Neural progenitor cell (in vitro differentiated cells): ENCODE data around the gene LGALS14. TPM values are rescaled to one million over a fixed set of nuclear protein-coding genes. Genes with fewer than 3 reads are reported as not detected.

ENCODE experiments used
- DNase-seq: peaks from one replicate; pipeline ENCODE4 v3.0.0-alpha.2; 2016; ENCODE audit warnings: low spot score
- H2AFZ ChIP-seq: fragments of 200-600 bp; sonication (generic); replicated peaks from 2 replicates; pipeline ENCODE4 v1.6.1; 2016; ENCODE audit warnings: antibody characterized with exemption
- H3F3A ChIP-seq: fragments of 200-600 bp; sonication (generic); 2 replicates; pipeline ENCODE4 v1.6.1; 2016; ENCODE audit warnings: antibody characterized with exemption, low read depth
- H3K27ac ChIP-seq: fragments of 200-600 bp; sonication (generic); 2 replicates; pipeline ENCODE4 v1.5.1; 2016; ENCODE audit warnings: mild to moderate bottlenecking
- H3K27me3 ChIP-seq: fragments of 200-600 bp; sonication (generic); 2 replicates; pipeline ENCODE4 v1.6.1; 2016; ENCODE audit warnings: mild to moderate bottlenecking, moderate library complexity
- H3K36me3 ChIP-seq: fragments of 200-600 bp; sonication (generic); 2 replicates; pipeline ENCODE4 v1.5.1; 2016
- H3K4me1 ChIP-seq: fragments of 200-600 bp; sonication (generic); 2 replicates; pipeline ENCODE4 v1.6.1; 2016; ENCODE audit warnings: mixed run types
- H3K4me2 ChIP-seq: fragments of 200-600 bp; sonication (generic); 2 replicates; pipeline ENCODE4 v1.6.1; 2016
- H3K4me3 ChIP-seq: fragments of 200-600 bp; sonication (generic); 2 replicates; pipeline ENCODE4 v1.5.1; 2016
- H3K79me2 ChIP-seq: fragments of 200-600 bp; sonication (generic); 2 replicates; pipeline ENCODE4 v1.6.1; 2016; ENCODE audit warnings: low read depth
- H3K9ac ChIP-seq: fragments of 200-600 bp; sonication (generic); 2 replicates; pipeline ENCODE4 v1.6.1; 2016
- H3K9me3 ChIP-seq: fragments of 200-600 bp; sonication (generic); 2 replicates; pipeline ENCODE4 v1.5.1; 2016; ENCODE audit warnings: low read depth
- H4K20me1 ChIP-seq: fragments of 200-600 bp; sonication (generic); 2 replicates; pipeline ENCODE4 v1.6.1; 2016; ENCODE audit warnings: low read depth
- H3K27ac Mint-ChIP-seq: 3 replicates; pipeline ENCODE4 v1.8.0; 2021; ENCODE audit warnings: mixed read lengths
- H3K27me3 Mint-ChIP-seq: 2 replicates; pipeline ENCODE4 v1.8.0; 2022; ENCODE audit warnings: low read depth, mild to moderate bottlenecking, inconsistent platforms, moderate library complexity, mixed read lengths; ENCODE audit not compliant: insufficient read depth
- H3K36me3 Mint-ChIP-seq: 3 replicates; pipeline ENCODE4 v1.8.0; 2021; ENCODE audit warnings: mixed read lengths
- H3K4me1 Mint-ChIP-seq: 3 replicates; pipeline ENCODE4 v1.8.0; 2021; ENCODE audit warnings: mixed read lengths
- H3K4me3 Mint-ChIP-seq: 3 replicates; pipeline ENCODE4 v1.8.0; 2021; ENCODE audit warnings: mild to moderate bottlenecking, moderate library complexity, mixed read lengths
- H3K9me3 Mint-ChIP-seq: 3 replicates; pipeline ENCODE4 v1.8.0; 2020; ENCODE audit warnings: mixed read lengths
- CTCF ChIP-seq: fragments of 200-600 bp; sonication (generic); IDR thresholded peaks from 2 replicates; pipeline ENCODE4 v1.5.1; 2017; ENCODE audit warnings: antibody characterized with exemption, mild to moderate bottlenecking
- EZH2 ChIP-seq: fragments of 200-600 bp; sonication (generic); IDR thresholded peaks from 2 replicates; pipeline ENCODE4 v1.6.1; 2017; ENCODE audit warnings: antibody characterized with exemption, mild to moderate bottlenecking, moderate library complexity
- EZH2phosphoT487 ChIP-seq: fragments of 200-600 bp; sonication (generic); IDR thresholded peaks from 2 replicates; pipeline ENCODE4 v1.6.1; 2017; ENCODE audit warnings: antibody characterized with exemption
- total RNA-seq: library from RNA; depleted of rRNA; stranded (reverse); fragments of >200 nt; gene quantifications from 2 replicates; pipeline ENCODE4 v1.2.3, GENCODE V29; 2015; ENCODE audit warnings: low replicate concordance

Gene LGALS14
- total RNA-seq, 1 donor from 2014 or later = not detected

GRCh38 chr19:39749981-39750380, 45.7 kb downstream of the LGALS14 start:
- no peak overlapping the region for H3K4me3 Mint-ChIP-seq
- Histone ChIP-seq H3K27ac (no peak overlapping the region), H3K4me2 (no peak overlapping the region), H3K36me3 (no peaks in the 10 kb centered on the region), H3K9me3 (no peaks in the 10 kb centered on the region), H3K4me1 (no peaks in the 10 kb centered on the region), H2AFZ (no peak overlapping the region), H3K79me2 (no peaks in the 10 kb centered on the region), H4K20me1 (no peaks in the 10 kb centered on the region), H3K4me3 (no peak overlapping the region), H3K27me3 (no peaks in the 10 kb centered on the region), H3K9ac (no peak overlapping the region), H3F3A (no peaks in the 10 kb centered on the region)
- no peak for TF ChIP-seq EZH2phosphoT487
- no peak for TF ChIP-seq CTCF
- TF ChIP-seq EZH2 = no peak
- H3K27ac Mint-ChIP-seq = no peak overlapping the region
- no peaks in the 10 kb centered on the region for H3K4me1 Mint-ChIP-seq
- no peak for DNase-seq
- H3K36me3 Mint-ChIP-seq = no peaks in the 10 kb centered on the region
- H3K27me3 Mint-ChIP-seq = peaks cover 6% of the 10 kb centered on the region
- no peaks in the 10 kb centered on the region for H3K9me3 Mint-ChIP-seq

GRCh38 chr19:39752390-39752789, 48.1 kb downstream of the LGALS14 start:
- Mint-ChIP-seq H3K9me3 (no peaks in the 10 kb centered on the region), H3K27ac (no peak overlapping the region), H3K36me3 (no peaks in the 10 kb centered on the region), H3K4me1 (no peaks in the 10 kb centered on the region), H3K4me3 (no peak overlapping the region), H3K27me3 (peaks cover 13% of the 10 kb centered on the region)
- Histone ChIP-seq H3K4me3 (no peak overlapping the region), H2AFZ (no peak overlapping the region), H3K4me1 (no peaks in the 10 kb centered on the region), H3F3A (no peaks in the 10 kb centered on the region), H3K27ac (no peak overlapping the region), H4K20me1 (no peaks in the 10 kb centered on the region), H3K4me2 (no peak overlapping the region), H3K27me3 (peaks cover 16% of the 10 kb centered on the region), H3K9me3 (no peaks in the 10 kb centered on the region), H3K36me3 (no peaks in the 10 kb centered on the region), H3K79me2 (no peaks in the 10 kb centered on the region), H3K9ac (no peak overlapping the region)
- DNase-seq = no peak
- TF ChIP-seq CTCF = no peak
- TF ChIP-seq EZH2 = no peak

- DNase-seq = no peak
- no peaks in the 10 kb centered on the region for H3K4me1 Mint-ChIP-seq
- no peak overlapping the region for H3K9ac ChIP-seq
- H3K27ac Mint-ChIP-seq = no peak overlapping the region
- no peaks in the 10 kb centered on the region for H3F3A ChIP-seq
- no peak overlapping the region for H3K4me3 ChIP-seq
- H3K4me2 ChIP-seq = no peak overlapping the region
- peaks cover 16% of the 10 kb centered on the region for H3K27me3 ChIP-seq
- no peaks in the 10 kb centered on the region for H3K36me3 Mint-ChIP-seq
- H3K27me3 Mint-ChIP-seq = peaks cover 13% of the 10 kb centered on the region
- no peaks in the 10 kb centered on the region for H3K9me3 Mint-ChIP-seq
- no peak overlapping the region for H2AFZ ChIP-seq
- no peaks in the 10 kb centered on the region for H3K36me3 ChIP-seq
- H3K4me1 ChIP-seq = no peaks in the 10 kb centered on the region
- no peak overlapping the region for H3K4me3 Mint-ChIP-seq
- no peaks in the 10 kb centered on the region for H4K20me1 ChIP-seq
- TF ChIP-seq EZH2phosphoT487 = no peak
- no peak for TF ChIP-seq CTCF
- TF ChIP-seq EZH2 = no peak
- H3K9me3 ChIP-seq = no peaks in the 10 kb centered on the region
- no peak overlapping the region for H3K27ac ChIP-seq
- H3K79me2 ChIP-seq = no peaks in the 10 kb centered on the region
Observed at GRCh38 chr19:39752795-39753194, 48.5 kb downstream of the LGALS14 start.

- Mint-ChIP-seq H3K4me3 (no peak overlapping the region), H3K27ac (no peak overlapping the region), H3K27me3 (peaks cover 11% of the 10 kb centered on the region), H3K4me1 (no peaks in the 10 kb centered on the region), H3K36me3 (no peaks in the 10 kb centered on the region), H3K9me3 (no peaks in the 10 kb centered on the region)
- Histone ChIP-seq H3K9me3 (no peaks in the 10 kb centered on the region), H3K9ac (no peak overlapping the region), H3K36me3 (no peaks in the 10 kb centered on the region), H3K27ac (no peak overlapping the region), H3K4me1 (no peaks in the 10 kb centered on the region), H3K79me2 (no peaks in the 10 kb centered on the region), H3K4me3 (no peak overlapping the region), H2AFZ (no peak overlapping the region), H3F3A (no peaks in the 10 kb centered on the region), H4K20me1 (no peaks in the 10 kb centered on the region), H3K4me2 (no peak overlapping the region), H3K27me3 (peaks cover 26% of the 10 kb centered on the region)
- TF ChIP-seq EZH2phosphoT487 (no peak), CTCF (no peak), EZH2 (no peak)
- DNase-seq = no peak
Observed at GRCh38 chr19:39754544-39754943, 50.3 kb downstream of the LGALS14 start.
